Measurements from ENCODE around the gene TLCD5.

DNA sequence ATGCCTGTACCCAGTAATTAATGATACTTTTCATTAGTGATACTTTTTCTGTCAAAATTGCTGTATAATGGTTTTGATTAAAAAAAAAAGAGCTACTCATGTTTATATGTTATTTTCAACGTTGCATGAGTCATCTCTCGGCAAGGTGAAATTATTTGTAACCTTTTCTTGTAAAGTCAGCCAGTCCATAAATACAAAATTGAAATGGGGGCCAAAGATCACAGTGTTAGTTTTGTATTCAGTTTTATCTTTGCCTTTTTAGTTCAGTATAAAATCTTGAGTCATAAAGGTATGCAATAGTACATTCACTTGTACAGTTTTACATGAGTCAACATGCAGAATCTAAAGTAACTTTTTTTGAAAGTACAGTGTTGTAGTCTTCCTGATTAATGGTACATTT, 15.4 kb downstream of the TLCD5 start:
- no peak for TF ChIP-seq EZH2phosphoT487 (IDR thresholded peaks at IDR 0.05; ENCODE audit: insufficient read depth, low read depth)
- TF ChIP-seq EZH2 (IDR thresholded peaks at IDR 0.05; ENCODE audit: insufficient read depth, poor library complexity, severe bottlenecking) = no peak
